A549 treated with CpdA at 1 μM for 4 hours (cell line): Measurements from ENCODE around the gene DDIAS. TPM values are rescaled to one million over a fixed set of nuclear protein-coding genes. Genes with fewer than 3 reads are reported as not detected.

ENCODE experiments used
- total RNA-seq: library from RNA; stranded (reverse); fragments of 200-300 nt; extraction: Qiagen RNA extraction; gene quantifications from 5 replicates; pipeline ENCODE4 v1.2.3, GENCODE V29; 2022; ENCODE audit warnings: low read depth

DDIAS gene
- total RNA-seq = 16.9 to 21.9 TPM (median 18.7 TPM) in 5 replicates

GRCh38 chr11:82901165-82901921 lies at the start of gene DDIAS:
DDIAS (plus strand) TSS chr11:82901736; CDS start chr11:82914739, 13,003 bp downstream.

DNA sequence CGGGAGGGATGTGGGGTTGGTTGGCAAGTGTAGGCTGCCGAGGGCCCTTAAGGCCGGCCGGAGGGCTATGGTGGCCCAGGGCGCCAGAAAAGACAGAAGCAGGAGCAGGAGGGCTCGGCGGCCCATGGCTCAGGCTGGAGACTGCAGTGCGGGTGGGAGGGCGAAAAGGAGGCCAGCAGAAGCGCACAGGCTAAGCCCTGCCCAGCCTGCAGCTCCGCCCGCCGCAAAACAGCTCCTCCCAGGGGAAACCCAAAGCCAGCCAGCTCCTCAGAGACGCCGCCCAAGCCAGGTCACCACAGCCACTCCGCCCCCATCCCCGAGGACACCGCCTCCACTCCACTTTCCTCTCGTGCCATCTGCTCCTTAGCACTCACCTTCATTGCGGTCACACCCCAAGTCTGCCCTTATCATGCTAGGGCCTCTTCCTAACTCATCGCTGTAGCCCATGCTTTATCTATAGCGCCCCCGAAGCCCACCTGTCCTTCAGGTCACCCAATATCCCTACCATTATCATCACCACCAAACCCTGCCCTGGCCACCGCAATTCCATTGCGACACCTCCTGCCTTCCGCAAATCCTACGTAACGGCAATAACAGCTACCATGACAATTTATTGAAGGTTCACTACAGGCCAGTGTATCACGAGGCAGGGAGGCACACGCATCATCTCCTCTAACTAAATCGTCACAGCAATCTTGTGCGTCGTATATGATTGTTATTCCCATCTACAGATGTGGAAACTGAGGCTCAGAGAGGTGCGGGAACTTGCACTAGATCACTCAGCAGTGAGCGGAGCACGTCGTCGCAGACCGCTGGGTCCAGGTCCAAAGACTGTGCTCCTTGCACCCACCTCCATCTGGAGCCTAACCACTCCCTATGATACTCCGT lies 1.0 kb upstream of the DDIAS start, which contains the start of gene PRCP:
Gene PRCP, minus strand, starts transcription at position 154 of the 888 bp plus-strand sequence. Its CDS starts 28 bp downstream, at position 126.

Other genes starting within 250 kb of the DDIAS start
- 0.04 to 0.08 TPM (median 0.05 TPM) in 3 of 5 replicates, not detected in the others for gene FAM181B, start 167.9 kb upstream of the DDIAS start, total RNA-seq
- 48.3 to 53.7 TPM (median 49.9 TPM) in 5 replicates for gene PRCP, start 1.3 kb upstream of the DDIAS start, total RNA-seq
- gene RAB30, start 170.2 kb downstream of the DDIAS start, total RNA-seq = 4.6 to 7.5 TPM (median 6.1 TPM) in 5 replicates